ENCODE data around the gene RPUSD4. TPM values are rescaled to one million over a fixed set of nuclear protein-coding genes. Genes with fewer than 3 reads are reported as not detected.

The RPUSD4 gene
- total RNA-seq, 1 experiment from 2014 or later: 25.1 TPM

DNA sequence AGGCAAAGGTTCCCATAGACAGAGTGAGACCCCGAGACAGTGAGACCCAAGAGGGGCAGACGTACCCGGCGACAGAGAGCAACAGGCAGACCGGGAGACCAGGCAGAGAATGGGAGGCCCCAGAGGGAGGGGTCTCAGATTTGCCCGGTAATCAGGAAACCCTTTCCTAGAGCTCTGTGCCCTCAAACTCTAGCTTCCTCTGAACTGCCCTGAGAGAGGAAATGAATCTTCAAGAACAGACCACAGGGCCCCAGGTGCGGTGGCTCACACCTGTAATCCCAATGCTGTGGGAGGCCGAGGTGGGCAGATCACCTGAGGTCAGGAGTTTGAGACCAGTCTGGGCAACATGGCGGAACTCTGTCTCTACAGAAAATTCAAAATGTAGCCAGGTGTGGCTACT is 47.7 kb downstream of the RPUSD4 start:
- intact Hi-C loops (cut with micrococcal nuclease; ENCODE audit: unreplicated experiment): no loop called here
- BruUV-seq (replicated peaks): no TSS peak
- no peaks in the 10 kb centered on the region for H3K9me2 ChIP-seq (ENCODE audit: insufficient read depth)

DNA sequence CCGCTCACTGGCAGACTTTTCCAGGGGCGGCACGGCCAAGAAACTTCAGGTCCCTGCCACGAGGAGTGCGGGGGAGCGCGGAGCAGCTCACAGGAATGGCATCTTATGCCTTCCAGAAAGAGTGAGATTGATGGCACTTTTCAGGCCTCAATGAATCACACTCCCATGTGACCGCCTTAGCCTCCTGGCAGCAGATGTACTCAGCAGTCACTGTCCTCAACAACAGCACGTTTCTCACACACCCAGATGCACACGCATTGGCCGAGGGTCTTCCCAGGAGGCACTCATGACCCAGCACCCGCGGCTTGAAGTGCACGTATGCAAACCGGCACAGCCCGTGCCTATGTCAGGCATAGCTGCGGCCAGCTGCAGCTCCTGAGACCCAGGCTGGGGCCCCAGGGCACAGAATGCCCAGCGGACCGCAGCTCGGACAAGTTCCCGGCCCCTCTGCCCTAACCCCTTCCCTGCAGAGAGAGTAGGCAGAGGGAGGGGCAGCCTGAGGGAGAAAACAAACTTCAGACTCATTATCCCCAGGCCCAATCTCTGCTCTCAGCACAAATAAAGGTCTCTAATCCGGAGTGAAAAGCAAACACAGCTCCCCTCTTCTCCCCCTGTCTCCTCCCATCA is 48.3 kb downstream of the RPUSD4 start:
- Histone ChIP-seq H3K36me3 (ENCODE audit: low read depth) (no peaks in the 10 kb centered on the region), H2AFZ (no peak overlapping the region), H3F3A (ENCODE audit: insufficient read depth, low read depth) (no peaks in the 10 kb centered on the region), H3K4me3 (no peak overlapping the region), H3K4me2 (no peak overlapping the region), H3K4me1 (replicated peaks; ENCODE audit: insufficient read depth) (no peaks in the 10 kb centered on the region), H3K27me3 (ENCODE audit: insufficient read depth, low read depth) (no peaks in the 10 kb centered on the region), H3K9me3 (ENCODE audit: insufficient read depth, low read depth) (no peaks in the 10 kb centered on the region), H3K27ac (no peak overlapping the region), H3K79me2 (ENCODE audit: low read depth) (no peaks in the 10 kb centered on the region), H3K9me2 (ENCODE audit: insufficient read depth) (no peaks in the 10 kb centered on the region), H4K20me1 (ENCODE audit: insufficient read depth) (no peaks in the 10 kb centered on the region)
- no TSS peak for BruUV-seq (replicated peaks)
- intact Hi-C loops (cut with micrococcal nuclease; ENCODE audit: unreplicated experiment): no loop called here
- TF ChIP-seq, protein P1, sequence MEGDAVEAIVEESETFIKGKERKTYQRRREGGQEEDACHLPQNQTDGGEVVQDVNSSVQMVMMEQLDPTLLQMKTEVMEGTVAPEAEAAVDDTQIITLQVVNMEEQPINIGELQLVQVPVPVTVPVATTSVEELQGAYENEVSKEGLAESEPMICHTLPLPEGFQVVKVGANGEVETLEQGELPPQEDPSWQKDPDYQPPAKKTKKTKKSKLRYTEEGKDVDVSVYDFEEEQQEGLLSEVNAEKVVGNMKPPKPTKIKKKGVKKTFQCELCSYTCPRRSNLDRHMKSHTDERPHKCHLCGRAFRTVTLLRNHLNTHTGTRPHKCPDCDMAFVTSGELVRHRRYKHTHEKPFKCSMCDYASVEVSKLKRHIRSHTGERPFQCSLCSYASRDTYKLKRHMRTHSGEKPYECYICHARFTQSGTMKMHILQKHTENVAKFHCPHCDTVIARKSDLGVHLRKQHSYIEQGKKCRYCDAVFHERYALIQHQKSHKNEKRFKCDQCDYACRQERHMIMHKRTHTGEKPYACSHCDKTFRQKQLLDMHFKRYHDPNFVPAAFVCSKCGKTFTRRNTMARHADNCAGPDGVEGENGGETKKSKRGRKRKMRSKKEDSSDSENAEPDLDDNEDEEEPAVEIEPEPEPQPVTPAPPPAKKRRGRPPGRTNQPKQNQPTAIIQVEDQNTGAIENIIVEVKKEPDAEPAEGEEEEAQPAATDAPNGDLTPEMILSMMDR (conservative IDR thresholded peaks at IDR 0.05): no peak
- TF ChIP-seq EZH2 (IDR thresholded peaks at IDR 0.05; ENCODE audit: low read depth): no peak
- no peak for DNase-seq
- CTCF ChIA-PET: no interaction called here
- POLR2A ChIA-PET (ENCODE audit: unreplicated experiment): interaction anchor here (0.6 kb wide), 1 partner anchor 31 kb away, joined by 3 read pairs; no protein-coding TSS in a partner anchor

More for the DNA sequence above, 47.7 kb downstream of the RPUSD4 start:
- Histone ChIP-seq H2AFZ (no peak overlapping the region), H3K4me3 (no peak overlapping the region), H3K27me3 (ENCODE audit: insufficient read depth, low read depth) (no peaks in the 10 kb centered on the region), H3K4me1 (replicated peaks; ENCODE audit: insufficient read depth) (no peaks in the 10 kb centered on the region), H3K4me2 (no peak overlapping the region), H3K9me3 (ENCODE audit: insufficient read depth, low read depth) (no peaks in the 10 kb centered on the region), H3F3A (ENCODE audit: insufficient read depth, low read depth) (no peaks in the 10 kb centered on the region), H3K79me2 (ENCODE audit: low read depth) (no peaks in the 10 kb centered on the region), H3K36me3 (ENCODE audit: low read depth) (no peaks in the 10 kb centered on the region), H3K27ac (no peak overlapping the region), H4K20me1 (ENCODE audit: insufficient read depth) (no peaks in the 10 kb centered on the region)
- CTCF ChIA-PET: no interaction called here
- POLR2A ChIA-PET (ENCODE audit: unreplicated experiment): interaction anchor here (0.6 kb wide), 1 partner anchor 32 kb away, joined by 3 read pairs; no protein-coding TSS in a partner anchor
- DNase-seq: no peak
- TF ChIP-seq, protein P1 (conservative IDR thresholded peaks at IDR 0.05): no peak
- TF ChIP-seq EZH2 (IDR thresholded peaks at IDR 0.05; ENCODE audit: low read depth): no peak

DNA sequence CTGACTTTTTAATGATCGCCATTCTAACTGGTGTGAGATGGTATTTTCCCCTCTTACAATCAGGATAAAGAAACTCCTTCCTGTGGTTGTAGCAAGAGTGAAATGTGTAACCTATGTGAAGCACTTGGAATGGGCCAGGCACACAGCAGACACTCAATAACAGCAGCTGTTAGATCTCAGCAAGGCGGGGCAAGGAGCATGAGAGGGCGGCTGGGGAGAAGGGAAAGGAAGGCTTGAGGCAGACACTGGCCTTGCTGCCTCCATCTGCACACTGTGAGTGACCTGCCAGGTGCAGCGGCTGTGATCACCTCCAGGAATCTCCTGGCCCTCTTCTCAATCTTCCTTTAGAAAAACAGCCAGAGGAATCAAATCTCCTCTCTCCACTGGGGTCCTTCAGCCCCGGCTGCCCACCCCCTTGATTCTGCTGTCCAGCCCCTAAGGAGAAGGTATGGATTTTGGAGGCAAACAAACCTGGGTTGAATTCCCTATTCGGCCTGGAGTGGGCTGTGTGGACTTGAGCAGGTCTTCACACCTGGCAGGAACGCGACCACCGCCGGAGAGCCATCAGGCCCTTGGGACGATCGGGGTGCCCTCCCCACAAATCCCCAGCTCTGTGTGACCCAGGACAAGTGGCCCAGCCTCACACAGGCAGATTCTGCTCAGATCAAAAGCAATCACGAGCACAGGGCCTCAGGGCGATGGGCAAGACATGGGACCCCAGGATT is 49.0 kb downstream of the RPUSD4 start:
- H3K9me3 ChIP-seq (ENCODE audit: insufficient read depth, low read depth): no peaks in the 10 kb centered on the region
- no peaks in the 10 kb centered on the region for H3K27me3 ChIP-seq (ENCODE audit: insufficient read depth, low read depth)
- no peak overlapping the region for H3K4me3 ChIP-seq
- H4K20me1 ChIP-seq (ENCODE audit: insufficient read depth): no peaks in the 10 kb centered on the region
- POLR2A ChIA-PET (ENCODE audit: unreplicated experiment): no interaction called here
- no peaks in the 10 kb centered on the region for H3K79me2 ChIP-seq (ENCODE audit: low read depth)
- no peak for DNase-seq
- no peaks in the 10 kb centered on the region for H3K4me1 ChIP-seq (replicated peaks; ENCODE audit: insufficient read depth)
- no peak for TF ChIP-seq EZH2 (IDR thresholded peaks at IDR 0.05; ENCODE audit: low read depth)
- TF ChIP-seq, protein P1 (conservative IDR thresholded peaks at IDR 0.05): no peak
- H3K4me2 ChIP-seq: no peak overlapping the region
- no TSS peak for BruUV-seq (replicated peaks)
- H2AFZ ChIP-seq: no peak overlapping the region
- H3K27ac ChIP-seq: no peak overlapping the region
- no peaks in the 10 kb centered on the region for H3F3A ChIP-seq (ENCODE audit: insufficient read depth, low read depth)
- CTCF ChIA-PET: no interaction called here
- no peaks in the 10 kb centered on the region for H3K9me2 ChIP-seq (ENCODE audit: insufficient read depth)
- no peaks in the 10 kb centered on the region for H3K36me3 ChIP-seq (ENCODE audit: low read depth)
- intact Hi-C loops (cut with micrococcal nuclease; ENCODE audit: unreplicated experiment): no loop called here

Data from PC-9 (cell line).